Sciatic nerve (tissue), 2 donors: Measurements from ENCODE around the gene MIA. TPM values are rescaled to one million over a fixed set of nuclear protein-coding genes. Genes with fewer than 3 reads are reported as not detected.
A peak's percentile ranks its signal among the peaks of the same experiment; 100 is the strongest.
"Not testable (repeated sequence)": the region's sequence is repeated elsewhere in the genome, so short reads cannot be mapped to it uniquely, and the experiment has no call there.

ENCODE experiments used
- ATAC-seq: fragments of 200-7000 bp; cut with Tn5 transposase; one replicate; pipeline ENCODE4 v1.9.1; 2020; ENCODE audit warnings: mild to moderate bottlenecking, moderate library complexity
- DNase-seq: peaks from one replicate; pipeline ENCODE4 v3.0.0-alpha.2; 2020; ENCODE audit warnings: low spot score
- intact Hi-C: fragments of 100-400 bp; cut with DNase I; formaldehyde crosslinking; loops from one replicate; pipeline ENCODE4 v1.14.2; 2022
- total RNA-seq: library from RNA; stranded (reverse); fragmentation: NEBNext Ultra II Directional; extraction: Animal tissue kit (Norgen Biotek cat#: 25700); gene quantifications from one replicate; pipeline ENCODE4 v1.2.1, GENCODE V29; 2021
- donor health status: DM: no; HTN: no; CAD: no.
- donor health status: DM: no; HTN: no; CAD: no.

The MIA gene
- 173 TPM for total RNA-seq

GRCh38 chr19:40774916-40775631 lies at the start of gene MIA:
MIA (plus strand) TSS chr19:40775521; CDS start chr19:40775543, 22 bp downstream.
- DNase-seq (no peak), ATAC-seq (no peak)
- intact Hi-C loops = no loop called here

DNA sequence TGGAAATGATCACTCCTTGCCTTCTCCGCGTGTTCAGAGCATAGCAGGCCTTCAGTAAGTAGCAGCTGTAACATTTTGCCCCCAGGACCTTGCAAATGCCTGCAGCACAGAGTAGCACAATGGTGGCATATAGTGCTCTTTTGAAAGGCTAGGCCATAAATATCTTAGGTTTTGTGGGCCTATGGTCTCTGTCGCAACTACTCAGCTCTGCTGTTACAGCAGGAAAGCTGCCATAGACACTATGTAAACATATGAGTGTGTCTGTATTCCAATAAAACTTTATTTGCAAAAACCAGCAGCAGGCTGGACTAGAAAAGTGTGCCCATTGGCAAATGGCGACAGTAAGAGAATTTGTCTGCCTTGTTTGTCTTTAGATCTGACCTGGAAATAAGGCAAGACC lies 49.0 kb upstream of the MIA start:
- no peak for ATAC-seq
- DNase-seq = no peak
- intact Hi-C loops = no loop called here

DNA sequence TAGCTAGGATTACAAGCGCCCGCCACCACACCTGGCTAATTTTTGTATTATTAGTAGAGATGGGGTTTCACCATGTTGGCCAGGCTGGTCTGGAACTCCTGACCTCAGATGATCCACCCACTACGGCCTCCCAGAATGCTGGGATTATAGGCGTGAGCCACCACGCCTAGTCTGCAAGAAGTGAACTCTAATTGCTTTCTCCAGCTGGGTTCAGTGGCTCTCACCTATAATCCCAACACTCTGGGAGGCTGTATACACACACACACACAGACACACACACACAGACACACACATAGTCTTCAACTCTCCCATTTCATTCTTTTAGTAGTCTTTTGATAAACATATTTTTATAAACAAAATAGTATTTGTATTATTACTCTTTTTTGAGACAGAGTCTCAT lies 45.3 kb upstream of the MIA start:
- intact Hi-C loops, ATAC-seq: not testable (repeated sequence)

GRCh38 chr19:40732304-40732703 lies 43.0 kb upstream of the MIA start:
- ATAC-seq, intact Hi-C loops, DNase-seq: not testable (repeated sequence)

More for the DNA sequence above, 45.3 kb upstream of the MIA start:
- not testable (repeated sequence) for DNase-seq

DNA sequence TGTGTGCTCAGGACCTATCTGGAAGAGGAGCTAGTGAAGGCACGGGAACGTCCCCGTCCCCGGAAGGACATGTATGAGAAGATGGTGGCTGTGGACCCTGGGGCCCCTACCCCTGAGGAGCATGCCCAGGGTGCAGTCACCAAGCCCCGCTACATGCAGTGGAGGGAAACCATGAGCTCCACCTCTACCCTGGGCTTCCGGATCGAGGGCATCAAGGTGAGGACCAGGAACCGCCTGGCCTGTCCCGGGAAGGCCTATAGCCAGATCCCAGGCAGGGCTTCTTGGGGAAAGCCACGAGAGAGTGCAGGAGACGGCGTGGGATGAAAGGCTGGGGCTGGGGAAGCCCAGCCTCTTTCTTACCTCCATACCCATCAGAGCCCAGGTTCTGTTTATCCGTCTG lies 42.2 kb upstream of the MIA start:
- no peak for DNase-seq
- no peak for ATAC-seq
- intact Hi-C loops = no loop called here

GRCh38 chr19:40735013-40735771 lies 40.1 kb upstream of the MIA start:
- no peak for DNase-seq
- intact Hi-C loops = no loop called here
- no peak for ATAC-seq

GRCh38 chr19:40736661-40737060 lies 38.7 kb upstream of the MIA start:
- ATAC-seq (no peak), DNase-seq (no peak)
- intact Hi-C loops = no loop called here

DNA sequence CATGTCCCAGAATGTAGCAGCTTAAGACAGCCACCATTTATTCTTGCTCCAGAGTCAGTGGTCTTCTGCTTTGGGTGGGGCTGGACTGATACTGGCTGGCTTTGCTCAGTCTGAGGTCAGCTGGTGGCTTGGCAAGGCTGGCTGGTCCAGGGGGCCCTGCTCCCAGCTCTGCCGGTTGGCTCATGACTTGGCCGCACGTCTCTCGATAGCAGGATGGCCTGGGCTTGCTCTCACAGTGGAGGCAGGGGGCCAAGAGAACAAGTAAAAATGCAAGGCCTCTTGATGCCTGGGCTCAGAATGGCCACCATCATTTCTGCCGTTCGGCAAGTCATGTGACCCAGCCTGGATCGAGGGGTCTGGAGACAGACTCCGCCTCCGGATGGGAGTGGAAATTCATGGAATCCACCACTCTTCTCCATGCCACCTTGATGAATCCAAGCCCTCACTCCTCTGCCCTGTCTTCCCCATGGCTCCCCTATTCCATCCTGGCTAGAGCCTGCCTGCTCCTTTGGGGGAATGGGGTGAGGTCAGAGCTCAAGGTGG lies 38.1 kb upstream of the MIA start:
- intact Hi-C loops = no loop called here
- ATAC-seq = no peak
- no peak for DNase-seq

- DNase-seq = no peak
- no peak for ATAC-seq
- intact Hi-C loops = no loop called here
These were observed 36.1 kb upstream of the MIA start for GRCh38 chr19:40739030-40739839.

- DNase-seq (no peak), ATAC-seq (peak; percentile 60)
- intact Hi-C loops = loop anchor here (5.0 kb wide), 1 partner anchor 1778 kb away; no protein-coding TSS in a partner anchor
These were observed 35.2 kb upstream of the MIA start for GRCh38 chr19:40739871-40740703.

GRCh38 chr19:40740747-40741146 lies 34.6 kb upstream of the MIA start:
- intact Hi-C loops = loop anchor here (5.0 kb wide), 1 partner anchor 1778 kb away; no protein-coding TSS in a partner anchor
- ATAC-seq (peak; percentile 83), DNase-seq (no peak)

DNA sequence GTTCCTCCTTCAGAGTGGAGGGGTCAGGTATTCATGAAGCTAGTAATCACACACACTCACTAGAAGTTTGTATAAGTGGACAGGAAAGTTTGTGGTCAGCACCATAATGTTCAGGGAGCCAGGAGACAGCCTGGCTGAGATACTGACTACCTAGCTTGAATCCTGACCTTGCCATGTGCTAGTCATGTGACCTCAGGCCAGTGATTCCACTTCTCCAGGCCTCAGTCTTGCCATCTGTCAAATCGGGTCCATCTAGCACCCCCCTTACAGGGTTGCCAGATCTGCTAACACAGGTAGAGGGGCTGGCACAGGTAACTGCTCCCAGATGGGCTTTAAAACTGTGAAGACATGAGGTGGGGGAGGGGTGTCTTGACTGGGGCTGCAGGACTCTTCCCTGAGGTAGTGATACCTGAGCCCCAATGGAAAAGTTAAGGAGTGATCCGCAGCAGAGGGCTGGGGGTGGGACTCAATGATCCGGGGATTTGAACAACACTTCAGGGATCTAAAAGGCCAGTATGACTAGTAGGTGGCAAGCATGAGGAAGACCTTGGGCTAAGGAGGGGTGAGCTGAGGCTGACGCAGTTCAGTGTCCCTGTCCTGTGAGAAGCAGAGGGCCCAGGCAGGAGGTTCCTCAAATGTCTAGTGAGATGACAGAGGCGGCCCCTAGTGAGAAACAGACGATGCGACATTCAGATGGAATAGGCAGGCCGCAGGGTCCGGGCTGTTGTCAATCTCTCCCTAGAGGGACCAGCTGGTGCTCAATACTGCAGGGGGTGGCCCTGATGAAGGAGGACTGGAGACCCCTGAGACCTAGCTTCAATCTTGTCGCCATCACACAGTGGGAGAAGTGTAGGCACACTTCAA lies 33.6 kb upstream of the MIA start:
- intact Hi-C loops = loop anchor here (5.0 kb wide), 1 partner anchor 1779 kb away; no protein-coding TSS in a partner anchor
- ATAC-seq (no peak), DNase-seq (no peak)

GRCh38 chr19:40742477-40742876 lies 32.8 kb upstream of the MIA start:
- ATAC-seq = no peak
- no peak for DNase-seq
- intact Hi-C loops = loop anchor here (5.0 kb wide), 1 partner anchor 1780 kb away; no protein-coding TSS in a partner anchor

- intact Hi-C loops = loop anchor here (5.0 kb wide), 1 partner anchor 1781 kb away; no protein-coding TSS in a partner anchor
- no peak for DNase-seq
- ATAC-seq = no peak
These were observed 32.4 kb upstream of the MIA start for GRCh38 chr19:40742886-40743285.

GRCh38 chr19:40743926-40744325 lies 31.4 kb upstream of the MIA start:
- DNase-seq (no peak), ATAC-seq (no peak)
- intact Hi-C loops = loop anchor here (5.0 kb wide), 1 partner anchor 1782 kb away; no protein-coding TSS in a partner anchor

GRCh38 chr19:40744554-40745401 lies 30.5 kb upstream of the MIA start:
- DNase-seq (no peak), ATAC-seq (no peak)
- intact Hi-C loops = loop anchor here (5.0 kb wide), 1 partner anchor 1782 kb away; no protein-coding TSS in a partner anchor
